ENCODE results near the gene SPOPL. TPM values are rescaled to one million over a fixed set of nuclear protein-coding genes. Genes with fewer than 3 reads are reported as not detected.
"Not testable (repeated sequence)": the region's sequence is repeated elsewhere in the genome, so short reads cannot be mapped to it uniquely, and the experiment has no call there.

The SPOPL gene
- polyA plus RNA-seq, 1 experiment = 13.1 TPM

GRCh38 chr2:138474100-138474825 lies 27.3 kb upstream of the SPOPL start:
- H3K4me3 ChIP-seq (ENCODE audit: low read depth, low read length) = no peak overlapping the region
- CTCF ChIA-PET = interaction anchor here (1.0 kb wide), 1 partner anchor 352 kb away, joined by 3 read pairs; no protein-coding TSS in a partner anchor
- H3K27me3 ChIP-seq (ENCODE audit: control insufficient read depth, insufficient read depth, low read length) = no peaks in the 10 kb centered on the region
- no peaks in the 10 kb centered on the region for H3K9me3 ChIP-seq (ENCODE audit: control insufficient read depth, insufficient read depth, low read length)
- POLR2A ChIA-PET = no interaction called here
- no peak overlapping the region for H3K27ac ChIP-seq (ENCODE audit: low read depth, low read length)
- TF ChIP-seq CTCF (IDR thresholded peaks at IDR 0.05; ENCODE audit: low read depth, low read length) = no peak
- no peak for DNase-seq (ENCODE audit: low read depth, low spot score)

GRCh38 chr2:138475277-138475776 lies 26.2 kb upstream of the SPOPL start:
- no peak overlapping the region for H3K27ac ChIP-seq (ENCODE audit: low read depth, low read length)
- H3K4me3 ChIP-seq (ENCODE audit: low read depth, low read length) = no peak overlapping the region
- DNase-seq (ENCODE audit: low read depth, low spot score) = no peak
- H3K9me3 ChIP-seq (ENCODE audit: control insufficient read depth, insufficient read depth, low read length) = no peaks in the 10 kb centered on the region
- ChIA-PET POLR2A (no interaction called here), CTCF (interaction anchor here (1.0 kb wide), 1 partner anchor 351 kb away, joined by 3 read pairs; no protein-coding TSS in a partner anchor)
- no peaks in the 10 kb centered on the region for H3K27me3 ChIP-seq (ENCODE audit: control insufficient read depth, insufficient read depth, low read length)
- no peak for TF ChIP-seq CTCF (IDR thresholded peaks at IDR 0.05; ENCODE audit: low read depth, low read length)

- POLR2A ChIA-PET = no interaction called here
- Histone ChIP-seq H3K4me3 (ENCODE audit: low read depth, low read length) (no peak overlapping the region), H3K27me3 (ENCODE audit: control insufficient read depth, insufficient read depth, low read length) (no peaks in the 10 kb centered on the region), H3K9me3 (ENCODE audit: control insufficient read depth, insufficient read depth, low read length) (no peaks in the 10 kb centered on the region), H3K27ac (ENCODE audit: low read depth, low read length) (no peak overlapping the region)
- DNase-seq (ENCODE audit: low read depth, low spot score) = no peak
- TF ChIP-seq CTCF (IDR thresholded peaks at IDR 0.05; ENCODE audit: low read depth, low read length) = no peak
- CTCF ChIA-PET = no interaction called here
These were observed 25.4 kb upstream of the SPOPL start for GRCh38 chr2:138476186-138476585.

DNA sequence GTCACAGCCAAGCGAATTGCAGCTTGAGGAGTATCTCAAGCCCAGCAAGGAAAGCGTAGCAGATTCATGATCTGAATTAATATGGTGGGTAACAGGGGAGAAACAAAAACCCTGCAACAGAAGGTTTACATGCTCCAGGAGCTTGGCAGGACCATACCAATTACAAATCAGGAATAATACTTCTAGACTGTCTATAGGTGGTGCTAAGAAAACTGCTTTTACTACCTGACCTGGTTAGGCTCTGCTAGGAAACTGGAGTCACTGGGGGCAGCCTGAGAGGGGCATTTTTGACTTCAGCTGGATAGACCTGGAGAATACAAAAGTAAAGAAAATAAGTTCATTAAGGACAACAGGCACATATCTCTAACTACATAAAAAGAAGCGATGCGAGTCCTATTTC lies 24.6 kb upstream of the SPOPL start:
- no peak for TF ChIP-seq CTCF (IDR thresholded peaks at IDR 0.05; ENCODE audit: low read depth, low read length)
- DNase-seq (ENCODE audit: low read depth, low spot score) = no peak
- no peak overlapping the region for H3K27ac ChIP-seq (ENCODE audit: low read depth, low read length)
- H3K9me3 ChIP-seq (ENCODE audit: control insufficient read depth, insufficient read depth, low read length) = no peaks in the 10 kb centered on the region
- POLR2A ChIA-PET = no interaction called here
- CTCF ChIA-PET = no interaction called here
- no peaks in the 10 kb centered on the region for H3K27me3 ChIP-seq (ENCODE audit: control insufficient read depth, insufficient read depth, low read length)
- H3K4me3 ChIP-seq (ENCODE audit: low read depth, low read length) = no peak overlapping the region

- CTCF ChIA-PET; H3K9me3 ChIP-seq (ENCODE audit: control insufficient read depth, insufficient read depth, low read length); POLR2A ChIA-PET; H3K27ac ChIP-seq (ENCODE audit: low read depth, low read length); H3K27me3 ChIP-seq (ENCODE audit: control insufficient read depth, insufficient read depth, low read length); DNase-seq (ENCODE audit: low read depth, low spot score); H3K4me3 ChIP-seq (ENCODE audit: low read depth, low read length): not testable (repeated sequence)
These were observed 18.8 kb upstream of the SPOPL start for GRCh38 chr2:138482796-138483195.
